Spleen (tissue), 7 donors: ENCODE results near the gene SERPINH1.

Source experiments
- CTCF ChIP-seq, 11 experiments: fragments of 200-600 bp in 7 of 11; fragments of 450-650 bp in 4 of 11; sonication (generic) in 4 of 11; IDR thresholded peaks in 8 of 11; conservative IDR thresholded peaks in 3 of 11; 1 replicate in 7 of 11; 2 replicates in 4 of 11; pipeline versions ENCODE4 v1.4.0 to v1.8.0; 2016 to 2021; ENCODE audit warnings: antibody characterized with exemption in 11 of 11, inconsistent platforms in 4 of 11, mild to moderate bottlenecking in 1 of 11
- POLR2A ChIP-seq, 3 donors: fragments of 450-650 bp; IDR thresholded peaks; one replicate each; pipeline ENCODE4 v1.5.1; 2017; ENCODE audit warnings: antibody characterized with exemption in 3 of 3, mild to moderate bottlenecking in 1 of 3
- POLR2AphosphoS5 ChIP-seq, 3 donors: sonication (generic); formaldehyde crosslinking; IDR thresholded peaks; one replicate each; pipeline ENCODE4 v1.5.1; 2017; ENCODE audit warnings: antibody characterized with exemption in 3 of 3
- donor health status: DM: no; HTN: no; CAD: no; lungs with moderate emphysema.
- donor health status: DM: no; HTN: no; CAD: no.
- donor health status: DM: no; HTN: no; CAD: no.

GRCh38 chr11:75516140-75516539, 45.9 kb upstream of the SERPINH1 start:
- TF ChIP-seq CTCF (IDR thresholded peaks at IDR 0.05 in 8 of 11, conservative IDR thresholded peaks at IDR 0.05 in 3 of 11) = no peak
- TF ChIP-seq POLR2AphosphoS5 (IDR thresholded peaks at IDR 0.05) = no peak
- TF ChIP-seq POLR2A (IDR thresholded peaks at IDR 0.05) = no peak
